Right kidney (tissue), 1 donor: ENCODE data around the gene ACTMAP.
"Not testable (repeated sequence)": the region's sequence is repeated elsewhere in the genome, so short reads cannot be mapped to it uniquely, and the experiment has no call there.

Experiments used
- DNase-seq: peaks from one replicate; pipeline ENCODE4 v3.0.0-alpha.2; 2016

Gene ACTMAP

GRCh38 chr19:40776932-40777644 lies 26.8 kb upstream of the ACTMAP start:
- no peak for DNase-seq

- DNase-seq: no peak
Measured at GRCh38 chr19:40776364-40776763, 26.1 kb upstream of the ACTMAP start.

- DNase-seq: no peak
Measured at GRCh38 chr19:40775632-40776022, 25.4 kb upstream of the ACTMAP start.

GRCh38 chr19:40774916-40775631 lies 24.8 kb upstream of the ACTMAP start, which contains the start of gene MIA:
Gene MIA (plus strand): TSS chr19:40775521. CDS start chr19:40775543, 22 bp downstream.
- DNase-seq: no peak

- not testable (repeated sequence) for DNase-seq
Measured at GRCh38 chr19:40771101-40771862, 21.0 kb upstream of the ACTMAP start.

GRCh38 chr19:40768869-40769268 lies 18.6 kb upstream of the ACTMAP start:
- no peak for DNase-seq

- DNase-seq: not testable (repeated sequence)
Measured at GRCh38 chr19:40766385-40766784, 16.1 kb upstream of the ACTMAP start.

GRCh38 chr19:40763963-40764362 lies 13.7 kb upstream of the ACTMAP start:
- DNase-seq: no peak

GRCh38 chr19:40763526-40763925 lies 13.2 kb upstream of the ACTMAP start:
- no peak for DNase-seq

- DNase-seq: no peak
Measured at GRCh38 chr19:40762754-40763470, 12.6 kb upstream of the ACTMAP start.

GRCh38 chr19:40759352-40759751 lies 9.1 kb upstream of the ACTMAP start:
- DNase-seq: no peak

GRCh38 chr19:40758491-40758890 lies 8.2 kb upstream of the ACTMAP start:
- no peak for DNase-seq

- no peak for DNase-seq
Measured at GRCh38 chr19:40756502-40757110, 6.3 kb upstream of the ACTMAP start.

GRCh38 chr19:40755791-40756190 lies 5.5 kb upstream of the ACTMAP start:
- no peak for DNase-seq

GRCh38 chr19:40755248-40755624 lies 5.0 kb upstream of the ACTMAP start:
- DNase-seq: no peak

- no peak for DNase-seq
Measured at GRCh38 chr19:40754611-40755247, 4.5 kb upstream of the ACTMAP start.

- no peak for DNase-seq
Measured at GRCh38 chr19:40752257-40752781, 2.0 kb upstream of the ACTMAP start.

GRCh38 chr19:40750874-40751537 lies 729 bp upstream of the ACTMAP start, which contains the start of gene SNRPA:
Gene SNRPA (plus strand): TSS chr19:40751203. CDS start chr19:40751409, 206 bp downstream.
- peak; percentile 100 for DNase-seq

GRCh38 chr19:40747536-40747935 lies 2.7 kb downstream of the ACTMAP start:
- DNase-seq: no peak

GRCh38 chr19:40745402-40745780 lies 4.9 kb downstream of the ACTMAP start:
- no peak for DNase-seq
